ENCODE measurements around the gene BANK1. TPM values are rescaled to one million over a fixed set of nuclear protein-coding genes. Genes with fewer than 3 reads are reported as not detected.

The BANK1 gene
- total RNA-seq, 1 experiment from 2014 or later = 2.4 TPM

GRCh38 chr4:101864660-101865059, 74.1 kb downstream of the BANK1 start:
- no peak overlapping the region for H2AFZ ChIP-seq (ENCODE audit: low read depth, low read length, poor library complexity, severe bottlenecking)
- no peak overlapping the region for H3K27ac ChIP-seq (ENCODE audit: low read depth, low read length)
- H3K4me2 ChIP-seq (ENCODE audit: low read length) = no peak overlapping the region
- CTCF ChIA-PET = no interaction called here
- no peaks in the 10 kb centered on the region for H3K27me3 ChIP-seq (ENCODE audit: insufficient read depth, low read length)
- no peak for DNase-seq (ENCODE audit: low read depth, low spot score)
- POLR2A ChIA-PET = no interaction called here
- H3K79me2 ChIP-seq (ENCODE audit: insufficient read depth, low read length) = no peaks in the 10 kb centered on the region
- H3K36me3 ChIP-seq (ENCODE audit: control insufficient read depth in 1 of 2, insufficient read depth in 2 of 2, low read length in 2 of 2) = no peaks in the 10 kb centered on the region
- intact Hi-C loops (cut with micrococcal nuclease) = no loop called here
- no peaks in the 10 kb centered on the region for H3K9me3 ChIP-seq (ENCODE audit: control insufficient read depth in 1 of 2, insufficient read depth in 1 of 2, low read depth in 1 of 2, low read length in 2 of 2)
- TF ChIP-seq FOSL1 (IDR thresholded peaks at IDR 0.05; ENCODE audit: low read depth) = no peak
- TF ChIP-seq POLR2A (IDR thresholded peaks at IDR 0.05; ENCODE audit: borderline replicate concordance, extremely low read depth, insufficient read depth, insufficient read length) = no peak
- no peak for TF ChIP-seq REST (IDR thresholded peaks at IDR 0.05; ENCODE audit: low read depth)
- no peak for TF ChIP-seq CBX3 (IDR thresholded peaks at IDR 0.05; ENCODE audit: low read depth)
- TF ChIP-seq CTCF (IDR thresholded peaks at IDR 0.05 in 2 of 3, conservative IDR thresholded peaks at IDR 0.05 in 1 of 3; ENCODE audit: borderline replicate concordance in 1 of 3, insufficient read depth in 1 of 3, low read depth in 2 of 3, low read length in 2 of 3) = no peak
- TF ChIP-seq ZBTB33 (IDR thresholded peaks at IDR 0.05; ENCODE audit: extremely low read depth, insufficient replicate concordance, low read length) = no peak
- no peak for TF ChIP-seq YY1 (IDR thresholded peaks at IDR 0.05; ENCODE audit: extremely low read depth, insufficient replicate concordance, low read depth, low read length)
- TF ChIP-seq EGR1 (IDR thresholded peaks at IDR 0.05; ENCODE audit: low read depth) = no peak
- TF ChIP-seq SIN3A (IDR thresholded peaks at IDR 0.05; ENCODE audit: low read depth) = no peak
- no peak for TF ChIP-seq EZH2 (IDR thresholded peaks at IDR 0.05)
- no peak for TF ChIP-seq ZFX (IDR thresholded peaks at IDR 0.05)
- TF ChIP-seq EZH2phosphoT487 (IDR thresholded peaks at IDR 0.05; ENCODE audit: borderline replicate concordance) = no peak
- no peaks in the 10 kb centered on the region for H3K4me1 ChIP-seq (ENCODE audit: control insufficient read depth in 1 of 2, insufficient read depth in 2 of 2, low read length in 2 of 2)
- RAD21 ChIA-PET (ENCODE audit: low non-redundant PET in 1 of 2, low total read pairs in 2 of 2, uncharacterized antibody in 2 of 2, unreplicated experiment in 2 of 2) = no interaction called here
- no TSS peak for BruUV-seq (replicated peaks)
- H3K9ac ChIP-seq (ENCODE audit: low read length) = no peak overlapping the region
- H3K9me2 ChIP-seq (ENCODE audit: insufficient read depth) = no peaks in the 10 kb centered on the region
- no peak for ATAC-seq
- H4K20me1 ChIP-seq (ENCODE audit: insufficient read depth) = no peaks in the 10 kb centered on the region
- H3K4me3 ChIP-seq (replicated peaks in 1 of 2; ENCODE audit: low read depth in 1 of 2, low read length in 2 of 2) = no peak overlapping the region

Measured in HCT116 (cell line).